Measurements from ENCODE around the gene MEGF6.

Gene MEGF6

GRCh38 chr1:3656450-3657095, 45.3 kb upstream of the MEGF6 start:
- no peak for DNase-seq (ENCODE audit: low read depth)
- TF ChIP-seq CTCF (conservative IDR thresholded peaks at IDR 0.05; ENCODE audit: low read depth, low read length), result no peak

GRCh38 chr1:3654549-3655281, 43.4 kb upstream of the MEGF6 start:
- DNase-seq (ENCODE audit: low read depth), result no peak
- no peak for TF ChIP-seq CTCF (conservative IDR thresholded peaks at IDR 0.05; ENCODE audit: low read depth, low read length)
- no peak overlapping the region for H3K4me3 ChIP-seq (ENCODE audit: low read depth, low read length)

More at GRCh38 chr1:3656450-3657095, 45.3 kb upstream of the MEGF6 start:
- H3K4me3 ChIP-seq (ENCODE audit: low read depth, low read length), result no peak overlapping the region

DNA sequence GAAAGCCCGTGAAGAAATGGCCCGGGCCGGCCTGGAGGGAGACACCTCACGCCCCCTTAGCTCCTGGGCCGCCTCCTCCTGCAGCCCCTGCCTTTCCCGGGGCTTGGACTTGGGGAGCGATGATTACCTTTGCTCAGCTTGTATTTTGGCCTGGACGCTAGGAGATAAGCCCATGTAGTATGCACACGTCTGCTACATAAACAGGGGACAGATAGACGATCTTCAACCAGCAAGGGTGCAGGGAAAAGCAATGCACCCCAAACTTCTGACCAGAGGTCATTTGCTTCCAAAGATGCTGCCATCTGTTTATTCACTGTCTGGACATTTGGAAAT, 41.9 kb upstream of the MEGF6 start:
- TF ChIP-seq CTCF (conservative IDR thresholded peaks at IDR 0.05; ENCODE audit: low read depth, low read length), result no peak
- no peak overlapping the region for H3K4me3 ChIP-seq (ENCODE audit: low read depth, low read length)
- DNase-seq (ENCODE audit: low read depth), result no peak

- no peak for TF ChIP-seq CTCF (conservative IDR thresholded peaks at IDR 0.05; ENCODE audit: low read depth, low read length)
- no peak overlapping the region for H3K4me3 ChIP-seq (ENCODE audit: low read depth, low read length)
- DNase-seq (ENCODE audit: low read depth), result no peak
Measured at GRCh38 chr1:3652548-3653285, 41.4 kb upstream of the MEGF6 start.

GRCh38 chr1:3651930-3652547, 40.7 kb upstream of the MEGF6 start, which contains the start of gene TP73:
Gene TP73, plus strand, starts transcription at chr1:3652516. Its CDS starts 29,850 bp downstream, at chr1:3682366.
- no peak within 1 kb of the TSS for H3K4me3 ChIP-seq (ENCODE audit: low read depth, low read length)
- no peak for DNase-seq (ENCODE audit: low read depth)
- TF ChIP-seq CTCF (conservative IDR thresholded peaks at IDR 0.05; ENCODE audit: low read depth, low read length), result no peak

DNA sequence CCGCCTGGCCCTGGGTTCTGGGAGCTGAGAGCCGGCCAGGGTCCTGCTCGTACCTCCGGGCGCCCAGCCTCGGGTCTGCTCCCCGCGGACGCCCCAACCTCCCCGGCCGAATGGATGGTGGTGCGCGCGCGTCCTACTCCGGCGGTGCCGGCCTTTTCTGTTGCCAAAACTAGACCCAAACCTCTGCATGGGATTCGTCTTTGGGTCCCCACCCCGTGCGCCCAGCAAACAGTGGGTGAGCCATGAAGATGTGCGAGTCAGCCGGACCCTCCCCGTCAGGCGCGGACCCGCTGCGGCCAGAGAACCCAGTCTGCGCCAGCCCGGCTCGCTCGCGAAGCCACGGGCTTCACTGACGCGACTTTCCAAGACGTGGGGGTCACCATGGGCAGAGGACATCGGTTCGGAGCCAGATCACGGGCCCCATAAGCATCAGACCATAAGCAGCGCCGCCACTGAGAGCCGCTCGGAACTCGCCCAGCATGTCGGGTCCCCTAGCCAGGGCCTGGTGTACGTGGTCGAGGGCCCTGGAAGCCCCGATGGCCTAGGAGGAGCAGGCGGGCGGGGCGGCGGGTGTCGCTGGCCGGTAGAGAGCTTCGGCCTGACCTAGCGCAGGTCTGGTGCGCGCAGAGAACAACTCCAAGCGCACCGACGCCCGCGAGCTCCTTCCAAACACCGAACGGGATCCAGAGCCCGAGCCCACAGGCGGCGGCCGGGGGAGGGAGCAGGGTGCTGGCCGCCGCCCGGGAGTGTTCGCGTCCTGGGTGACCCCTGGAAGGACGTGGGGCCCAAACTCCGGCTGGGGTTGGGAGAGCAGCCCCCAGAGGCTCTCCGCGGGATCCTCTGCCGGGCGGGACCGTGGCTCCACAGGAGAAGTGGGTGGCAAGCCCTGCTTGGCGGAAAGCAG, 40.0 kb upstream of the MEGF6 start:
- DNase-seq (ENCODE audit: low read depth), result no peak
- no peak for TF ChIP-seq CTCF (conservative IDR thresholded peaks at IDR 0.05; ENCODE audit: low read depth, low read length)
- no peak overlapping the region for H3K4me3 ChIP-seq (ENCODE audit: low read depth, low read length)
